ENCODE measurements around the gene CACNA2D3. TPM values are rescaled to one million over a fixed set of nuclear protein-coding genes. Genes with fewer than 3 reads are reported as not detected.

Gene CACNA2D3
- polyA plus RNA-seq, 1 donor (not counting 4 experiments of a cell fraction or from before 2014, with no cell fraction given), result 0.08 TPM

GRCh38 chr3:54543446-54543845 lies 421.1 kb downstream of the CACNA2D3 start:
- dilution Hi-C loops (cut with MboI; ENCODE audit: extremely low pct_ligation_motif_present, low sequenced_read_pairs), result no loop called here
- no peak overlapping the region for H3K4me3 ChIP-seq (ENCODE audit: control insufficient read depth in 2 of 3, extremely low read depth in 1 of 3, insufficient read depth in 2 of 3, low read depth in 1 of 3, low read length in 3 of 3)
- no peak overlapping the region for H3K27ac ChIP-seq (ENCODE audit: control insufficient read depth, insufficient read depth, low read length)
- H3K9ac ChIP-seq (ENCODE audit: control insufficient read depth, extremely low read depth, insufficient read depth, low read length), result no peak overlapping the region
- DNase-seq (ENCODE audit: low read depth, low spot score), result no peak
- H3K4me2 ChIP-seq (ENCODE audit: control insufficient read depth, extremely low read depth, insufficient read depth, low read depth, low read length), result no peak overlapping the region
- no peaks in the 10 kb centered on the region for H3K4me1 ChIP-seq (ENCODE audit: control insufficient read depth, extremely low read depth, insufficient read depth, low read length)
- no peaks in the 10 kb centered on the region for H3K79me2 ChIP-seq (ENCODE audit: control insufficient read depth, insufficient read depth, low read length)
- no peaks in the 10 kb centered on the region for H4K20me1 ChIP-seq (ENCODE audit: control insufficient read depth, extremely low read depth, insufficient read depth, low read length)
- H3K36me3 ChIP-seq (ENCODE audit: control insufficient read depth in 2 of 2, extremely low read depth in 1 of 2, insufficient read depth in 2 of 2, low read length in 2 of 2), result no peaks in the 10 kb centered on the region
- H3K9me3 ChIP-seq (ENCODE audit: control insufficient read depth, low read depth, low read length), result no peaks in the 10 kb centered on the region
- H3K9me1 ChIP-seq (ENCODE audit: control insufficient read depth, extremely low read depth, insufficient read depth, low read length), result no peaks in the 10 kb centered on the region
- no peak for FAIRE-seq
- no peak overlapping the region for H2AFZ ChIP-seq (ENCODE audit: control insufficient read depth, low read length)
- H3K27me3 ChIP-seq (ENCODE audit: control insufficient read depth, extremely low read depth, insufficient read depth, low read length), result no peaks in the 10 kb centered on the region
- no peak for TF ChIP-seq CTCF (optimal IDR thresholded peaks at IDR 0.05 in 1 of 3, IDR thresholded peaks at IDR 0.05 in 1 of 3, conservative IDR thresholded peaks at IDR 0.05 in 1 of 3; ENCODE audit: extremely low read depth in 1 of 3, insufficient read depth in 2 of 3, low read length in 3 of 3)
- TF ChIP-seq EZH2 (IDR thresholded peaks at IDR 0.05; ENCODE audit: low read length), result no peak

GRCh38 chr3:54547051-54547450 lies 424.7 kb downstream of the CACNA2D3 start:
- FAIRE-seq (no peak), DNase-seq (ENCODE audit: low read depth, low spot score) (no peak)
- no peak overlapping the region for H3K9ac ChIP-seq (ENCODE audit: control insufficient read depth, extremely low read depth, insufficient read depth, low read length)
- H4K20me1 ChIP-seq (ENCODE audit: control insufficient read depth, extremely low read depth, insufficient read depth, low read length), result no peaks in the 10 kb centered on the region
- no peaks in the 10 kb centered on the region for H3K36me3 ChIP-seq (ENCODE audit: control insufficient read depth in 2 of 2, extremely low read depth in 1 of 2, insufficient read depth in 2 of 2, low read length in 2 of 2)
- H3K4me1 ChIP-seq (ENCODE audit: control insufficient read depth, extremely low read depth, insufficient read depth, low read length), result no peaks in the 10 kb centered on the region
- H3K27me3 ChIP-seq (ENCODE audit: control insufficient read depth, extremely low read depth, insufficient read depth, low read length), result no peaks in the 10 kb centered on the region
- TF ChIP-seq CTCF (optimal IDR thresholded peaks at IDR 0.05 in 1 of 3, IDR thresholded peaks at IDR 0.05 in 1 of 3, conservative IDR thresholded peaks at IDR 0.05 in 1 of 3; ENCODE audit: extremely low read depth in 1 of 3, insufficient read depth in 2 of 3, low read length in 3 of 3) (no peak), EZH2 (IDR thresholded peaks at IDR 0.05; ENCODE audit: low read length) (no peak)
- no peaks in the 10 kb centered on the region for H3K9me1 ChIP-seq (ENCODE audit: control insufficient read depth, extremely low read depth, insufficient read depth, low read length)
- H3K4me3 ChIP-seq (ENCODE audit: control insufficient read depth in 2 of 3, extremely low read depth in 1 of 3, insufficient read depth in 2 of 3, low read depth in 1 of 3, low read length in 3 of 3), result no peak overlapping the region
- H3K9me3 ChIP-seq (ENCODE audit: control insufficient read depth, low read depth, low read length), result no peaks in the 10 kb centered on the region
- H2AFZ ChIP-seq (ENCODE audit: control insufficient read depth, low read length), result no peak overlapping the region
- H3K4me2 ChIP-seq (ENCODE audit: control insufficient read depth, extremely low read depth, insufficient read depth, low read depth, low read length), result no peak overlapping the region
- H3K79me2 ChIP-seq (ENCODE audit: control insufficient read depth, insufficient read depth, low read length), result no peaks in the 10 kb centered on the region
- dilution Hi-C loops (cut with MboI; ENCODE audit: extremely low pct_ligation_motif_present, low sequenced_read_pairs), result no loop called here
- no peak overlapping the region for H3K27ac ChIP-seq (ENCODE audit: control insufficient read depth, insufficient read depth, low read length)
